SU-DHL-6 (cell line): Measurements from ENCODE around the gene LRP6.

Experiments used
- H2AFZ ChIP-seq: fragments of 200-600 bp; sonication (generic); 2 replicates; pipeline ENCODE4 v1.6.1; 2014; ENCODE audit warnings: low read depth, mild to moderate bottlenecking, moderate library complexity, mixed read lengths, antibody characterized with exemption, low read length; ENCODE audit not compliant: severe bottlenecking
- H3F3A ChIP-seq: fragments of 200-600 bp; shearing (Covaris generic); 2 replicates; pipeline ENCODE4 v1.6.0; 2016; ENCODE audit warnings: antibody characterized with exemption, mild to moderate bottlenecking; ENCODE audit not compliant: insufficient read depth
- H3K27ac ChIP-seq: fragments of 200-600 bp; sonication (generic); 2 replicates; pipeline ENCODE4 v1.5.1; 2016; ENCODE audit warnings: low read depth, mild to moderate bottlenecking, low read length, moderate library complexity, mixed read lengths
- H3K27me3 ChIP-seq: fragments of 200-600 bp; sonication (generic), shearing (Covaris generic); 2 replicates; pipeline ENCODE4 v1.6.0; 2014; ENCODE audit warnings: mild to moderate bottlenecking, low read length
- H3K36me3 ChIP-seq: fragments of 200-600 bp; sonication (generic); 2 replicates; pipeline ENCODE4 v1.6.1; 2014; ENCODE audit warnings: mild to moderate bottlenecking, low read length, mixed read lengths
- H3K4me2 ChIP-seq: fragments of 300-600, 200-600 bp; shearing (Covaris generic), sonication (generic); 2 replicates; pipeline ENCODE4 v1.6.0; 2014; ENCODE audit warnings: low read length, low read depth, mild to moderate bottlenecking; ENCODE audit not compliant: poor library complexity, severe bottlenecking
- H3K4me3 ChIP-seq: fragments of 200-600 bp; sonication (generic); 2 replicates; pipeline ENCODE4 v1.5.1; 2014; ENCODE audit warnings: antibody characterized with exemption, low read length, mild to moderate bottlenecking, mixed read lengths; ENCODE audit not compliant: insufficient read depth, poor library complexity, severe bottlenecking
- H3K79me2 ChIP-seq: fragments of 200-600 bp; sonication (generic); 2 replicates; pipeline ENCODE4 v1.6.1; 2014; ENCODE audit warnings: mild to moderate bottlenecking, low read length, moderate library complexity; ENCODE audit not compliant: insufficient read depth
- H3K9ac ChIP-seq: fragments of 200-600 bp; sonication (generic); 2 replicates; pipeline ENCODE4 v1.7.0; 2014; ENCODE audit warnings: mild to moderate bottlenecking, low read length
- H3K9me2 ChIP-seq: fragments of 200-600 bp; sonication (generic); replicated peaks from 2 replicates; pipeline ENCODE4 v1.6.1; 2014; ENCODE audit warnings: low read length; ENCODE audit not compliant: insufficient read depth
- H3K9me3 ChIP-seq: fragments of 200-600 bp; sonication (generic); 2 replicates; pipeline ENCODE4 v1.6.1; 2014; ENCODE audit warnings: low read length, mixed read lengths; ENCODE audit not compliant: insufficient read depth
- H4K20me1 ChIP-seq: fragments of 200-600 bp; sonication (generic); 2 replicates; pipeline ENCODE4 v1.6.1; 2014; ENCODE audit warnings: low read depth, mild to moderate bottlenecking, antibody characterized with exemption, low read length, moderate library complexity, mixed read lengths
- EZH2phosphoT487 ChIP-seq: fragments of 200-600 bp; sonication (generic), shearing (Covaris generic); conservative IDR thresholded peaks from 2 replicates; pipeline ENCODE4 v1.6.1; 2018; ENCODE audit warnings: mild to moderate bottlenecking, antibody characterized with exemption, low read length, moderate library complexity, mixed read lengths
- TF ChIP-seq, protein P1 (sequence below): fragments of 200-600 bp; sonication (generic); IDR thresholded peaks from one replicate; pipeline ENCODE4 v1.5.1; 2017; ENCODE audit warnings: antibody characterized with exemption, mild to moderate bottlenecking, low read length, moderate library complexity; ENCODE audit not compliant: insufficient read depth, poor library complexity, severe bottlenecking

Gene LRP6

DNA sequence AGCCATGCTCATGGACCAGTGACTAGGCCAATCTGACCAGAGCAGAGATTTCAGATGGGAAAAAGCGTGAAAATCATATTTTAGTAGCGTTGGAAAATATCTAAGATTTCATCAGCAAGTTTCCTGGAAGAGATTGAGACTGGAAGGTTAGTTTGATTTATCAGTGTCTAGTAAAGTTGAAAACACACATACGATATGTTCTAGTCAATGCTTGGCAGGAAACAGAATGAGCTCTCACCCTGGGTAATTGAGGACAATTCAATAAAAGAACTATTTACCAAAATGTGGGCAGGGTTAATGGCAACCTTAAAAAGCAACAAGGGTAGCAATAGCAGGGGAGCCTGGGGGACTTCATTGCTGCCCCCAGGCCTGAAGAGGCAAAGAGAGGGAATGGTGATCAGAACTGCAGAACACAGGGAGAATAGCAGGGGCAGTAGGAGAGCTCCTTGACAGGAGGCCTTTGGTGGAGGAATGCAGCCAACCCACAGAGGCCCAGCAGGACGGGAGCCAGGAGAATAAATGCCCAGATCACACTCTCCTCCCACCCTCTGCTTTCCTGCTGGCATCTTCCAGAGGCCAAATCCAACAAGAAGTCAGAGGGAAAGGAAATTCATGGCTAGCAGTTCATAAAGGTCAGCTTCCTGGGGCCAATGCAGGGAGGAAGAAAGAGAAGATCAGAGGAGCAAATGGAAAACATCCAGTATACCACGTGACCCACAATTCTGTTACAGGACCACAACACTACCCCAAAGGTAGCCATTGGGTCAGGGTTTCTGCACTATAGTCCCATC lies 27.6 kb upstream of the LRP6 start:
- Histone ChIP-seq H3F3A (no peaks in the 10 kb centered on the region), H3K79me2 (no peaks in the 10 kb centered on the region), H3K27me3 (no peaks in the 10 kb centered on the region), H3K9me3 (no peaks in the 10 kb centered on the region), H3K9me2 (no peaks in the 10 kb centered on the region), H3K4me3 (no peak overlapping the region), H3K27ac (no peak overlapping the region), H3K4me2 (no peak overlapping the region), H3K9ac (no peak overlapping the region), H3K36me3 (no peaks in the 10 kb centered on the region), H4K20me1 (no peaks in the 10 kb centered on the region), H2AFZ (no peak overlapping the region)
- TF ChIP-seq, protein P1, sequence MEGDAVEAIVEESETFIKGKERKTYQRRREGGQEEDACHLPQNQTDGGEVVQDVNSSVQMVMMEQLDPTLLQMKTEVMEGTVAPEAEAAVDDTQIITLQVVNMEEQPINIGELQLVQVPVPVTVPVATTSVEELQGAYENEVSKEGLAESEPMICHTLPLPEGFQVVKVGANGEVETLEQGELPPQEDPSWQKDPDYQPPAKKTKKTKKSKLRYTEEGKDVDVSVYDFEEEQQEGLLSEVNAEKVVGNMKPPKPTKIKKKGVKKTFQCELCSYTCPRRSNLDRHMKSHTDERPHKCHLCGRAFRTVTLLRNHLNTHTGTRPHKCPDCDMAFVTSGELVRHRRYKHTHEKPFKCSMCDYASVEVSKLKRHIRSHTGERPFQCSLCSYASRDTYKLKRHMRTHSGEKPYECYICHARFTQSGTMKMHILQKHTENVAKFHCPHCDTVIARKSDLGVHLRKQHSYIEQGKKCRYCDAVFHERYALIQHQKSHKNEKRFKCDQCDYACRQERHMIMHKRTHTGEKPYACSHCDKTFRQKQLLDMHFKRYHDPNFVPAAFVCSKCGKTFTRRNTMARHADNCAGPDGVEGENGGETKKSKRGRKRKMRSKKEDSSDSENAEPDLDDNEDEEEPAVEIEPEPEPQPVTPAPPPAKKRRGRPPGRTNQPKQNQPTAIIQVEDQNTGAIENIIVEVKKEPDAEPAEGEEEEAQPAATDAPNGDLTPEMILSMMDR, result no peak
- TF ChIP-seq EZH2phosphoT487, result no peak

DNA sequence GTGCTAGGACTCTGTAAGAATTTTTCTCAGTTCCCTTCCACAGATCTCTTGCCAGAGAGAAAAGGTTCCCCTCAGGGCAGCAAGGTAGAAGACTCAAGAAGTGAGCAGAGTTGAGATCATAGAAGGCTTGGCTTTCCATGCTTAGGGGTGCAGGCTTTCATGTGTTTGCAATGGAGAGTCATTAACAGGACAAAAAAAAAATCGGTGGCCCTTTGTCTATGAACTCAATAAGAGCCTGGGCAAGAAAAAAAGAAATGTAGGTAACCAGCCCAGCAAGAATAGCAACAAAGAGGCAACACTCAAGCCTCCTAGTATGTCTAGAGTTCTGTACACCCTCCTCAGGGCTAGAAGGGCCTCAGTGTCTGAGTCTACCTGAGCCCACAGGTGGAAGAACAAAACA lies 23.4 kb upstream of the LRP6 start:
- Histone ChIP-seq H3K9me3 (no peaks in the 10 kb centered on the region), H3K4me2 (no peak overlapping the region), H3K4me3 (no peak overlapping the region), H3K27me3 (no peaks in the 10 kb centered on the region), H3K9me2 (no peaks in the 10 kb centered on the region), H2AFZ (no peak overlapping the region), H4K20me1 (no peaks in the 10 kb centered on the region), H3F3A (no peaks in the 10 kb centered on the region), H3K9ac (no peak overlapping the region), H3K27ac (no peak overlapping the region), H3K79me2 (no peaks in the 10 kb centered on the region), H3K36me3 (no peaks in the 10 kb centered on the region)
- TF ChIP-seq, protein P1, result no peak
- no peak for TF ChIP-seq EZH2phosphoT487

DNA sequence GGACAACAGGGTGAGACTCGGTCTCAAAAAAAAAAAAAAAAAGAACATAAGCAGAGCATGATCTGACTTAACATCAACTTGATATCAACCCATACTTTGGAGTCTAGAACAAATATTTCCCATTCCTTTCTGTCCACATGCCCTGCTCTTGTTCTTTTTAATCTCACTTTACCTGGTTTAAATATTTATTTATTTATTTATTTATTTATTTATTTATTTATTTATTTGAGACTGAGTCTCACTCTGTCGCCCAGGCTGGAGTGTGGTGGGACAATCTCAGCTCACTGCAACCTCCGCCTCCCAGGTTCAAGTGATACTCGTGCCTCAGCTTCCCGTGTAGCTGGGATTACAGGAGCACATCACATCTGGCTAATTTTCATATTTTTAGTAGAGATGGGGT lies 19.6 kb upstream of the LRP6 start:
- Histone ChIP-seq H3K9ac (no peak overlapping the region), H3F3A (no peaks in the 10 kb centered on the region), H3K9me3 (no peaks in the 10 kb centered on the region), H3K36me3 (no peaks in the 10 kb centered on the region), H3K9me2 (no peaks in the 10 kb centered on the region), H3K79me2 (no peaks in the 10 kb centered on the region), H3K27ac (no peak overlapping the region), H3K27me3 (no peaks in the 10 kb centered on the region), H2AFZ (no peak overlapping the region), H4K20me1 (no peaks in the 10 kb centered on the region), H3K4me3 (no peak overlapping the region), H3K4me2 (no peak overlapping the region)
- TF ChIP-seq EZH2phosphoT487, result no peak
- TF ChIP-seq, protein P1, result no peak
